WTC11 (cell line): ENCODE data around the gene CACNA2D1.

Experiments
- CTCF ChIP-seq: fragments of 200-600 bp; IDR thresholded peaks from 2 replicates; pipeline ENCODE4 v1.8.0; 2022; ENCODE audit warnings: antibody characterized with exemption
- E2F5 ChIP-seq: sonication (generic); formaldehyde crosslinking; IDR thresholded peaks from 2 replicates; pipeline ENCODE4 v1.8.1; 2022; ENCODE audit warnings: mild to moderate bottlenecking, moderate library complexity, missing genetic modification reagents
- ESRRA ChIP-seq: sonication (generic); formaldehyde crosslinking; IDR thresholded peaks from 2 replicates; pipeline ENCODE4 v1.8.1; 2022; ENCODE audit warnings: mild to moderate bottlenecking, missing genetic modification reagents, borderline replicate concordance
- FOXP4 ChIP-seq: sonication (generic); formaldehyde crosslinking; IDR thresholded peaks from 2 replicates; pipeline ENCODE4 v1.8.0; 2022; ENCODE audit warnings: mild to moderate bottlenecking, missing genetic modification reagents
- GABPB1 ChIP-seq: sonication (generic); formaldehyde crosslinking; IDR thresholded peaks from 2 replicates; pipeline ENCODE4 v1.8.1; 2023; ENCODE audit warnings: mild to moderate bottlenecking, missing genetic modification reagents
- HMGA2 ChIP-seq: fragments of 250-450 bp; sonication (Bioruptor Pico); IDR thresholded peaks from 2 replicates; pipeline ENCODE4 v1.4.0; 2021; ENCODE audit warnings: mild to moderate bottlenecking, moderate library complexity
- JUN ChIP-seq: sonication (generic); formaldehyde crosslinking; IDR thresholded peaks from 2 replicates; pipeline ENCODE4 v1.8.0; 2023; ENCODE audit warnings: mild to moderate bottlenecking, missing genetic modification reagents
- MAX ChIP-seq: sonication (generic); formaldehyde crosslinking; IDR thresholded peaks from 2 replicates; pipeline ENCODE4 v1.8.0; 2022; ENCODE audit warnings: mild to moderate bottlenecking, missing genetic modification reagents
- NR1H2 ChIP-seq: sonication (generic); formaldehyde crosslinking; IDR thresholded peaks from 2 replicates; pipeline ENCODE4 v1.9.0; 2021; ENCODE audit warnings: mild to moderate bottlenecking, moderate library complexity, missing genetic modification reagents
- SMAD4 ChIP-seq: sonication (generic); formaldehyde crosslinking; IDR thresholded peaks from 2 replicates; pipeline ENCODE4 v1.8.0; 2022; ENCODE audit warnings: mild to moderate bottlenecking, missing genetic modification reagents
- TCF7 ChIP-seq: sonication (generic); formaldehyde crosslinking; IDR thresholded peaks from 2 replicates; pipeline ENCODE4 v1.8.0; 2022; ENCODE audit warnings: mild to moderate bottlenecking, low read depth, missing genetic modification reagents, moderate library complexity
- ZBTB21 ChIP-seq: sonication (generic); formaldehyde crosslinking; IDR thresholded peaks from 2 replicates; pipeline ENCODE4 v1.8.1; 2023; ENCODE audit warnings: mild to moderate bottlenecking, missing genetic modification reagents, borderline replicate concordance
- ZNF423 ChIP-seq: fragments of 250-450 bp; sonication (Bioruptor Pico); IDR thresholded peaks from 2 replicates; pipeline ENCODE4 v2.1.2; 2022; ENCODE audit warnings: mild to moderate bottlenecking, moderate library complexity
- ZNF512 ChIP-seq: sonication (generic); formaldehyde crosslinking; IDR thresholded peaks from 2 replicates; pipeline ENCODE4 v1.8.1; 2022; ENCODE audit warnings: missing genetic modification reagents, borderline replicate concordance

GRCh38 chr7:82173400-82174021, 270.1 kb downstream of the CACNA2D1 start:
- TF ChIP-seq SMAD4 (CRISPR knock-in tag), result no peak
- no peak for TF ChIP-seq JUN (CRISPR knock-in tag)
- no peak for TF ChIP-seq CTCF
- TF ChIP-seq ESRRA (CRISPR knock-in tag), result no peak
- no peak for TF ChIP-seq TCF7 (CRISPR knock-in tag)
- TF ChIP-seq MAX, result no peak
- no peak for TF ChIP-seq ZNF423 (CRISPR knock-in tag)
- TF ChIP-seq FOXP4, result no peak
- TF ChIP-seq GABPB1, result no peak
- no peak for TF ChIP-seq NR1H2 (CRISPR knock-in tag)
- TF ChIP-seq HMGA2 (CRISPR knock-in tag), result no peak
- TF ChIP-seq ZBTB21 (CRISPR knock-in tag), result no peak
- TF ChIP-seq ZNF512 (CRISPR knock-in tag), result no peak
- no peak for TF ChIP-seq E2F5 (CRISPR knock-in tag)
